HG03097 (cell line): ENCODE measurements around the gene CLIP2.

Experiments used
- ATAC-seq: cut with Tn5 transposase; IDR thresholded peaks from one replicate; pipeline ENCODE4 v1.9.1; 2021; ENCODE audit not compliant: unreplicated experiment, low FRiP score

CLIP2 gene

DNA sequence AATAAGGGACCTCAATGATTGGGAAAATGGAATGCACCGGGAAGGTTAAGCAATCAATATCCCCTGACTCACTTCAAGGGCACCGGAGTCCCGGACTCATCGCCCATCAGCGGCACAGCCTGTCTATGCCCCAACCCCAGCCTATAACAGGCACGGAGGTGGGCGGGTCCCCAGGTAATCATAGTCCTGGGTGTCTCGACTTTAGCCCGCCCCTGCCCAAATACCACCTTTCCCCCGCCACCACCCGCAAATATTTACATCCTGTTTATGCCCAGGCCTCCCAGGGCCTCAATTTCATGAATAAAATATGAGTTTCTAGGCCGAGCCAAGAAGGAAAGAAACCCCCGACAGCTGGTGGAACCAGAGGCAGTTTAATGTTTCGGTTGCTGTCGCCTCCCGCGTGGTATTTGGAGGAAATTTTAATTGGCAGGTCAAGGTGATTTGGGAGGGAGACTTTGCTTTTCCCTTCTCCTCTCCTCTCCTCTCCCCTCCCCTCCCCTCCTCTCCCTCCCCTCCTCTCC, 19.4 kb upstream of the CLIP2 start:
- peak; percentile 48 for ATAC-seq

DNA sequence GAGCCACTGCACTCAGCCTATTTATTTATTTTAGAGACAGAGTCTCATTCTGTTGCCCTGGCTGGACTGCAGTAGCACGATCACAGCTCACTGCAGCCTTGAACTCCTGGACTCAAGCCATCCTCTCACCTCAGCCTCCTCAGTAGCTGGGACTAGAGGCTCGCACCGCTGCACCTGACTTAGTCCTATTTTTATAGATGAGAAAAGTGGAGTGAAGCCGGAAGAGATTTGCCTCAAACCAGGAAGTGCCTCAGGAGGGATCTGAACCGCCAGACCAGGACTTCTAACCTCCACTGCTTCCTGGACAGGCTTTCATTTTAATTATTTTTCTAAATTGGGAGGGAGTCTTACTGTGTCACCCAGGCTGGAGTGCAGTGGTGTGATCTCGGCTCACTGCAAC, 17.5 kb upstream of the CLIP2 start:
- ATAC-seq: no peak

DNA sequence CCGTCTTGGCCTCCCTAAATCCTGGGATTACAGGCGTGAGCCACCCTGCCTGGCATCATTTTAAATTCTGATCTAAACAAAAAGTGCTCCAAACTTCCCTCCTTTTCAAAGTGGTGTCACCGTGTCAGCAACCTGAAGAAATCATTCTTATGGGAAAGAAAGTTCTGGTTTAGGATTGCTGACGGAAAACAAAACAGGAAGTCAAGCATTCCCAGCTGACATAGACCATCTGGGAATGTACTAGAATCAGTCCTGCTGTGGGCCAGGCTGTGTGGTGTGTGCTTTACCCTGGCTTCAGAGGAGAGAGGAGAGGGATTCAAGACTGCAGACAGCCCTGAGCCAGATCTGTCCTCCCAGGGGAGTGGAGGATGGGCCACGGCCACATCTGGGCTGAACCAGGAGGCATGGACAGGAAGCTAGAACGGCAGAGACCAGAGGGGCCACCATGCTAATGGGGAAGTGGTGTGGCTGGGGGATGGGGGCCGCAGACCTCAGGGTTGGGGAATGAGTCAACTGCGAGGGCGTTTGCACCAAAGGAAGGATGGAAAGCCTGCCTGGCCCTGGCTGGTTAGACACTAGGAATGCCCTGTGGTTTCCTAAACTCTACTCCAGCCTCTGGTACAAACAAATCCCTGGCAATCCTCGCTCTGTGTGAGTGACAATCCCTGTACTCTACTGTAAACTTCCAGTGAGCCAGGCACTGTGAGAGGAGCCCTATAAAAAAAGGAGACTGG, 16.7 kb upstream of the CLIP2 start:
- peak; percentile 69 for ATAC-seq

DNA sequence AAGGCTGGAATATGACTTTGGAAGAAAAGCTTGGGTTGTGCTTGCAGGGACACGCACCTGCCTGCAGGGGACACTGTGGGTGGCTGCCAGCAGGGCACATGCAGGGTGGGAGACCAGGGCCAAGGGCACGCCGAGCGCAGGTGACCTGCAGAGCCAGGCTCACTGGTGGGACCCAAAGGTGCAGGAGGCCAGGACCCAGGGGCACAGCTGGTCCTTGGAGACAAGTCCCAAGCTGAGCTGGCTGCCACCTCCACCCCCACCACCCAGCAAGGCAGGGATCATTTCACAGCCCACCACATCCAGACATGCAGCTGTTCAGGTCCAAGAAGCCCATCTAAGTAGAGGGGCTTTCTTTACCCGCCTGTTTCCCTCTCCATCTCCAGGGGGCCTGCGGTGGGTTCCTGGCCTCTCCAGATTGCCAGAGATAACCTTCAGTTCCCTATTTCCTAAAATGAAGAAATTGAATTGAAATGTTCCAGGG, 13.8 kb upstream of the CLIP2 start:
- no peak for ATAC-seq

DNA sequence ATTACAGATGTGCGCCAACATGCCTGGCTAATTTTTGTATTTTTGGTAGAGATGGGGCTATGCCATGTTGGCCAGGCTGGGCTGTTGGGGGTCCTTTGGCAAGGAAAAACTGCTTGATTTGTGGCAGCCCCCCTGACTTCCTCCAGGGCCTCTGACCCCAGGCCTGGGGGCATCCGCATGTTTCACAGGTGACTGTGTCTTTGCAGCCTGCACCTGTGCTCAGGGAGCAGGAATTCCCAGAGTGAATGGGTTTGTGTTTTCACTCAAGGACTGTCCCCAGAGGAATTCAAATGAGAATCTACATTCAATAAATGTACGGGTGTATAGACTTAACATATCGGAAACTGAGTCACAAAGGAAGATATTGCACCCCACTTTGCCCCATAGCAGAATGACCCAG, 11.6 kb upstream of the CLIP2 start:
- no peak for ATAC-seq

DNA sequence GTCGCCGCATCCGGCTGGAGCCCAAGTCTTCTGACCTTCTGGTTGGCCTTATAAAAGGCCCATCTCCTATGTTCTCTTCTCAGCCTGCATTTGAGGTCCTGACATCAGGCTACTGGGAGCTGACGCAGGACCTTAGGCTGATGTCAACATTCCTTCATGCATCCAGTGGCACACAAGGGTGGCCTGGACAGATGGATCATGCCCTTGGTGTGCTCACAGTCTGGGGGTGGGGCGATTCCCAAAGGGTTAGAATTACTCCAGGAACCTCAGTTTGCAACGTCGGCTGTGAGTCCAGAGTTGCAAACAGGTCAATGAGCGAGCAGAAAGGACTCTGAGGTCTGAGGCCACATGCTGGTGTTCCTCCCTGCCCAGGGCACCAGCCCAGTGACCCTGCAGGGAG, 8.2 kb upstream of the CLIP2 start:
- no peak for ATAC-seq

DNA sequence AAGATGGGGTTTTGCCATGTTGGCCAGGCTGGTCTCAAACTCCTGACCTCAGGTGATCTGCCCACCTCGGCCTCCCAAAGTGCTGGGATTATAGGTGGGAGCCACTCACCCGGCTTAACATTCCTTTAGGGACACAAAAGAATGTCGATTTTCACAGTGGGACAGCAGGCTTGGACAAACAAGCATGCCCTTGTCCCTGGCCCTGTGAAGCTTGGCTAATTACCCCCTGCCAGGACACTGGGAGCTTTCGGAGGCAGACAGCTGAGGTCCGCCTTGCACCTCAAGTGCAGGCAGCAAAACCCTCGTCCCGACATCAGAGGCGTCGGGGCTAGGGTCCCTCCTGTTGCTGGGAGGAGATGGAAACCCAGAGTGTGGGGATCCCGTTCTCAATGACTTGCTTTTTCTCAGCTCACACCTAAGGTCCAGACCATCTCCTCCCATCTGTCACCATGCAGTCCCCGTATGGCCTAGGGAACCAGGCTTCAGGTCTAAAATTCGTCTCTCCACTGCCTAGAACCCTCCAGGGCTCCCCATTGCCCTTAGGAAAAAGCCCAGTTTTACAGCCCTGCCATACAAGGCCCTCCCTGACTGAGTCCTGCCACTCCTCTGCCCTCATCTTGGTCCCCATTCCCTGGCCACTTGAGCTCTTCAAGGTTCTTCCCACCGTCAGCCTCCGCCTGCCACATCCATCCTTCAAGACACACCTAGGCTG, 6.3 kb upstream of the CLIP2 start:
- no peak for ATAC-seq

DNA sequence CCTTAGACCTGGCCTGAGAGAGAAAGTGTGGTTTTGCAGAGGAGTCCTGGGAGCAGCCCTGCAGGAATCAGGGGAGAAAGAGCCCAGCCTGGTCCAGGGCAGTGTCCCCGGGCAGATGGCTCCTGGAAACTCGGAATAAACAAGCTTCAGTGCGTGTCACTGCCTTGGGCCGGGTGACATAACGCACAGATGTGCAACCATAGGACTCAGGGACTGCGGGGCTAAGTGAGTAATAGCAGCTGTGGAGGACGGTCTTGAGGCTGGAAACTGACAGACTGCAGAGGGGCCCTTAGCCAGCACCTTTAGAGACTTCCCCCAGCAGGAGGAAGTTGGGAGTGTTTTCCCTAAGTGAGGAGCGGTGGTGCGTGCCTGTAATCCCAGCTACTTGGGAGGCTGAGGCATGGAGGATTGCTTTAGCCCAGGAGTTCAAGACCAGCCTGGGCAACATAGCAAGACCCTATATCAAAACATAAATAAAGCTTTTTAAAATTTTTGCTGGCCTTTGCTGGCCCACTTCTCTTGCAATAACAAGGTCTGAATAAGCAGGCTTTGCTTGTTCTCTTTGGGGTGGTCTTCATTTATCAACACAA, 5.3 kb upstream of the CLIP2 start:
- no peak for ATAC-seq

DNA sequence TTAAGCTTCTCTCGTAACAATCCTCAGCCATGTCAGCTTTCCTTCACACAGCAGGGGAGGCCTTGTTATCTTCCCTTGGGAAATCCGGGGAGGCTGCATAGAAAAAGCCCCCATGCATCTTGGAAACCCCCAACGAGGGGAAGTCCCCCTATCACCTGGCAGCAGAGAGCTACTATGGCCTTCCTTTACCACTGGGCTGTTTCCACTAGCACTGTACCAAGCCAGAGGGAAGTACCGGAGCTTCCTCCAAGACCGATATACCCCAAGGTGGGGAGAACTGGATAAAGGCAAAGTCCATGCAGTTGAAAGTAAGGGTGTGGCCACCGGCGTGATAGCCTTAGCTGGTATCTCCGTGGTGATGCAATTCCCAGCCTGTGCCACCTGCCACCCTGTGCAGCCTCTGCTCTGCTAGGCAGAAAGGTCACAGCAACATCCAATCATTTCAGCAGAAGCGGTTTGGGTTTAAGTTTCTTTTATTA, 4.4 kb upstream of the CLIP2 start:
- ATAC-seq: peak; percentile 41

DNA sequence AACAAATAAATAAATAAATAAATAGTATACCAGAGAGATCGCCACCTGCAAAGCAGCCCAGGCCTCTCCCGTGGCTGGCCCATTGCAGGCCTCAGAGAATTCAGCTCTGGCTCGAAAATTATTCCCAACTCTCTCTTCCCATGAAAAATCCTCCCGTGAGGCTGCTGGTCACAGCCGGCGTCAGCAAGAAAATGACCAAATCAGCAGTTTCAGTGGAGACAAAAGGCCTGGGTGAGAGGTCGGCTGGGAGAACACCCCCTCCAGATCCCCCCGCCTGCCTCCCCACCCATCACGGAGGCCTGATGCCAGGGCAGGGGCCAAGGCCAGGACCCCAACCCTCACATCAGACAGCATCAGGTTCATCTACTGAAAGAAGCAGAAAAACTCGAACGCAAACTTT, 3.1 kb upstream of the CLIP2 start:
- ATAC-seq: no peak

DNA sequence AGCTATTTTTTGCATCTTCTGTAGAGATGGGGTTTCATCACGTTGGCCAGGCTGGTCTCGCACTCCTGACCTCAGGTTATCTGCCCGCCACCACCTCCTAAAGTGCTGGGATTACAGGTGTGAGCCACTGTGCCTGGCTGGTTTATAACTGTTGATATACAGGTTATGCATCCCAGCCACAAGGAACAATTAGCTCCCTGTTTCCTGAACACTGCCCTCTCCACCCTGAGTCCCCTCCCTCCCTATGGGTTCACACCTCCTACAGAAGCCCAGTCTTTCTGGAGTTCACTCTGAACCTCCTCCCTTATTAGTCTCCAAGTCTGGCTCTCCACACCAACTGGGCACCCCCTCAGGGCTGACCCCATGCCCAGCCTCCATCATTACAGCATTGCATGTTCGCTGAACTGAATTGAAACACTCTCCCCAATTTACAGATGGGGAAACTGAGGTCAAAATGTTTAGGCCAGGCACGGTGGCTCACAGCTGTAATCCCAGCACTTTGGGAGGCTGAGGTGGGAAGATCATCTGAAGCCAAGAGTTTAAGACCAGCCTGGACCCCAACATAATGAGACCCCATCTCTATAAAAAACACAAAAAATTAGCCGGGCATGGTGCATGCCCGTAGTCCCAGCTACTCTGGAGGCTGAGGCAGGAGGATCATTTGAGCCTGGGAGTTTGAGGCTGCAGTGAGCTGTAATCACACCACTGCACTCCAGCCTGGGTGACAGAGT, 1.7 kb upstream of the CLIP2 start:
- no peak for ATAC-seq

DNA sequence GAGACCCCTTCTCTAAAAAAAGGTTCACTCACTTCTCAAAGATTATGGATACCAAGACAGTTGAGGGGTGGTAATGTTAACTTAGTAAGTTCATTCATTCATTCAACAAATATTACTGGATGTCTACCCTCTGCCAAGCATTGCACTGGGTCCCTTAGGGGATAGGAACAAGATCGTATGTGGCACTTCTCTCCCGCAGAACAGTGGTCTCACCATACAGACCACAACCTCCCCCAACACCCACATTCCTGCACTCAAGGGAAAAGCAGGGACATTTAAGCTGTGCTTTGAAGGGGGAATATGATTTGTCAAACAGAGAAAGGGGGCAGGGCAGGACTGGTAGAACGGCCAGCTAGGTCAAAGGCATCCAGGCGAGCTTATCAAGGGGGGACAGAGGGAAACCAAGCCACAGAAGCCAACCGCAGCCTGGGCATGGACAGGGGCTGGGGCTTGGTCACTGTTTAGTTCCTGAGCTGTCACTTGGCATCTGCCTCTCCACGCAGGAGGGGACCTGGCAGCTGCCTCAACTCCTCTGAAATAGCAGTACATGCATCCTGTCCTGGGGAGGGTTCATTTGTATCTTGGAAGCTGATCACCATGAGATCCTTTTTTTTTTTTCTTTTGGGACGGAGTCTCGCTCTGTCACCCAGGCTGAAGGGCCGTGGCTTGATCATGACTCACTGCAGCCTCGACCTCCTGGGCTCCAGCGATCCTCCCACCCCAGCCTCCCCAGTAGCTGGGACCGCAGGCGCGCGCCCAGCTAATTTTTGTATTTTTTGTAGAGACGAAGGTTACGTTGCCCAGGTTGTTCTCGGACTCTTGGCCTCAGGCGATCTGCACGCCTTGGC, 949 bp upstream of the CLIP2 start:
- ATAC-seq: no peak

DNA sequence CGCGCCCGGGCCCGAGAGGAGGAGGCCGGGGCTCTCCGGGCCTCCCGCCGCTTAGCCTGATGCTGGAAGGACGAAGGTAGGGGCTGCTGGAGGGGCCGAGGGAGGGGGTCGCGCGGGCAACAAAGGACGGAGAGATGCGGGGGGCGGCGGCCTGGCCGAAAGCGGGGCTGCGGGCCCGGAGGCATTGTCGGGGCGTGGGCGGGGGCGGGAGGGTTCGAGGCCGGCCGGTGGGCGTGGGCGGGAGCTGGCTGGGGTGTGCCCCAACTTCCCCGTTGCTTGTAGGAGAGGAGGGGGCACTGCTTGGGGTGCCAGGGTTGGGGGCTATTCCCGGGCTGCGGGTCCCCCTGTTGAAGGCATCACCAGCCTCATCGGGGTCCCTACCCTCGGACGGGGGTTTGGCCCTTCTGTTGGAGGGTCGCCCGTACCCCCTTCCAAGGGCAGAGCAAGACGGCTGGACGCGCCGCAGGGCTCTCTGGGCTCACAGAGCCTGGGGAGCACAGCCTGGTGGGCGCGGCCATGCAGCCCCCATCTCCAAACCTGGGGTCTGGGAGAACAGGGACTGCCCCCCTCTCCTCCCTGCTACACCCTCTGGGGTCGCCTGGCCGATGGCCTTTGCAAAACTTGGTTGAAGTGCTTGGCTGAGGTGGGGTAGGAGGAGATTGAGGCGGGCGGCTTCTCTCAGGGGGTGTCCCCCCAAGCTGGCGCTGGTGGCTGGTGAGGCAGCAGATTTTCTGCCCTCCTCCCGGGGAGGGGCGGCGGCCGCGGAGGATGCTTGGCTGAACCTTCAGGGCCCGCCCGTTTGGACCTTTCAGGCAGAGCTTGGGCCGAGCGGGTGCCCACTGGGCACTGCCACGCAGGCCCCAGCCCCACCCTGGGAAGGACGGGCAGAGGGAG, 699 bp downstream of the CLIP2 start:
- no peak for ATAC-seq

DNA sequence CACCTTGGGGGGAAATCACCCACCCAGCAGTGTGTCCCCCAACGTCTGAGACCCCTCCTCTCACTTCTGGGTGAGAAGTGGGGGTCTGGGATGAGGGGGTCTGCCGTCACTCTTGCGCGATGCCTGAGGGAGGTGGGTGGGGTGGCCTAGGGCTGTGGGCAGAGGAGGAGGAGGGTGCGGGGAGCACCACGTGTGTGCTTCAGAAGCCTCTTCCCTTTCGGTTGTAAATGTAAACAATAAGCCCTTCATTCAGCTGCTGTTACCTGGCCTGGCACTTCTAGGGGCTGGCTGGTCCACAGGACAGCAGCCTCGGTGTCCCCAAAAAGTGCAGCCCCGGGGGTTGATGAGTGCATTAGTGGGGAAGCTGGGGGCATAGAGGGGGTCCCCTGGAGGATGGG, 1.3 kb downstream of the CLIP2 start:
- no peak for ATAC-seq

DNA sequence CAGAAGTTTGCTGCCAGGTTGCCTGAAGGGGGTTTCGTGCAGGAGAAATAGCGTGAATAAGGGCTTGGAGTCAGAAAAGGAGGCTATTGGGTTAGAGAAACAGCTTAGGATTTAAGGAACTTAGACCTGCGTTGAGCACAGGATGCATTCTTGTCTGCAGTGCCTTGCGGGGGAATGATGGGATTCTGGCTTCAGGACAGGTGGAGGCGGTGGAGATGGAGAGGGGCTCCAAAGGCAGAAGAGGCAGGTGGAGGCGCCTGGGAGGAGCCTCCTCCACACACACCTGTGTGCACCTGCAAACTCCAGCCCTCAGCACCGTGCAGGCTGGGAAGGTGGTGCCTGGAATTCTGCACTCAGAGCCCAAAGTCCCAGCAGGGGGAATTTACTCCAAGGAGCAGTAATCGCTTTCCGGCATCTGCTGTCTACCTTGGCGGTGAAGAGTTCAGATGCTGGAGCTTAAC, 1.8 kb downstream of the CLIP2 start:
- ATAC-seq: no peak

DNA sequence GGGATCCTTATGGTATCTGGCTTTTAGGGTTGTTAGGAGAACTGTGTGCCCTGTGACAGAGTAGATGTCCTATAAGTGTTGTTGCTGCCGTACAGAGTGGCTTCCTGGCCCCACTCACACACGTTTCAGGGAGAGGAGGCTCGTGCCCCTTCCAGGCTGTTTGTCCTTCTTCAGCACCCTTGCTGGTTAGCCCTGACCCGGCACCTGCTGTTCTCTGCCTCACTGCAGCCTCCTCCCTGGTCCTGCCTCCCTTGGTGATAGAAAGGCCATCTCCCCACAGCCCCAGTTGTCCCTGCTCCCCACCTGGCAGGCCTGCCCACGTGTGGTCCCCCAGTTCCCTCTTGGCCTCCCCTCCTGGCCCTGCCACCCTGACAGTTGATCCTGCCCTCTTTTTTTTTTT, 2.3 kb downstream of the CLIP2 start:
- no peak for ATAC-seq

DNA sequence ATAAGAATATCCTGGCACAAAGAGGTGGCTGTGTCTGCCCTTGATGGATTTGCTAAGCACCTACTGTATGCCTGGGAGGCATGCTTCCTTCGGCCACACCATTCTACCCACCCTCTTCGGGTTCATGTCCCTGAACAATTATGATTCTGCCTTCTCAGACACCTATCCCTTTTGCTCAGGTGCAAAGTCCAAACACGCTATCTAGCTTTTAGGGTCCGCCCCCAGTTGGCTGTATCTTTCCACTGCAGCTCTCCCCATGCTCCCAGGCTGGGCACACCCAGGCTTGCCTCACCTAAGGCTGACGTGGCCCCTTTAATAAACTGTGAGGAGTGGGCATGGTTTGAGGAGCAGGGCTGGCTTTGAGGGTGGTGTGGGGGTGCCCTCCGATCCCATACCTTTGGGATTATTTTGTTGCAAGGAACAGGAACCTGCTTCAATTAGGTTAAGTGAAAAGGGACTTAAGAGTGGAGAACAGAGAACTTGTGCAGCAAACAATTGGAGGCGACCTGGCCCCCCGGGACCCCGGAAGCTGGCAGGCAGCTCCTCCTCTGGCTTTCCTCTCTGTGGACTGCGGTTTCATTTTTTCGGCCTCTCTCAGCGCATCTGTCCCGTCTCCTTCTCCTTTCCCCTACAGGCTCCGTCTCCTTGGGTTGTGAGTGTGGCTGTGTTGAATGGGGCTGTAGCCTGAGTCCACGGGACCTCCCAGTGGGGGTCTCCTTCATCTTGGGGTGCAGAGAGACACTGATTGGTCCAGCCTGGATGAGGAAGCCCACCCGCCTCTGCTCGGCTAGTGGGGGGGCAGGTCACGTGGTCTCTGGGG, 3.8 kb downstream of the CLIP2 start:
- ATAC-seq: no peak

DNA sequence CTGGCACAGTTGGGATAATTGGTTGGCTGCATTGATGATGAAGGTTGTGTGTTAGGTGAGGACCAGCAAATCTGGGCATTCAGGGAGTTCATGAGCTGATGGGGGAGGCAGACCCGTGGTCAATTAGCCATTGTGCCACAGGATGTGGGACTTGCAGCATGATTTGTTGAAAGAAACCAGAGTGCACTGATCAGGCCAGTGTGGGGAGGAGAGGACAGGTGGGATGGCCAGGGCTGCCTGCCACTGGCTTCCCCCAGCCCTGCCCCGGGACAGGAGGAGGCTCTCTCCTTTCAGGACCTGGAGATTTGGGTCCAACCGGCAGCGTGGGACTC, 4.3 kb downstream of the CLIP2 start:
- ATAC-seq: no peak
